GM12873 (cell line): Measurements from ENCODE around the gene FGF16.

Experiments
- TF ChIP-seq, protein P1 (sequence below): IDR thresholded peaks from 2 replicates; pipeline ENCODE4 v1.5.1; 2012; ENCODE audit warnings: low read depth, mild to moderate bottlenecking, moderate library complexity, low read length, control low read depth; ENCODE audit not compliant: insufficient read depth; ENCODE audit errors: missing control alignments

The FGF16 gene

DNA sequence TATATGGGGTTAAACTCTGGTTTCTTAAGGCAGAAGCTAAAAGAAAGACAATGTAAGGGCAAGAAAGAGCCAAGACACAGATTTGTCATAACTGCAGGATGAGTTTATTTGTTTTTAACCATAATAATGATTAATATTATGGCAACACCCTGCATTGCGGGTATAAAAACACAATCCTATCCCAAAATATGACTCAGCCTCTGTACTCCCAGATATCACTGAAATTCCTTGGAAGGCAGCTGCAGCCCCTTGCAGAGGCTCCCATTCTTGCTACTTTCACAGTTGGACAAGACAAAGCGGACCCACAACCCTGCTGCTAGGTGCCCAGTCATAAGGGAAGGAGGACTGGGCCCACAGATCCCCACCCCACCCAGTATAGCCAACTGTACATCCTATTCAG is 20.4 kb upstream of the FGF16 start:
- TF ChIP-seq, protein P1, sequence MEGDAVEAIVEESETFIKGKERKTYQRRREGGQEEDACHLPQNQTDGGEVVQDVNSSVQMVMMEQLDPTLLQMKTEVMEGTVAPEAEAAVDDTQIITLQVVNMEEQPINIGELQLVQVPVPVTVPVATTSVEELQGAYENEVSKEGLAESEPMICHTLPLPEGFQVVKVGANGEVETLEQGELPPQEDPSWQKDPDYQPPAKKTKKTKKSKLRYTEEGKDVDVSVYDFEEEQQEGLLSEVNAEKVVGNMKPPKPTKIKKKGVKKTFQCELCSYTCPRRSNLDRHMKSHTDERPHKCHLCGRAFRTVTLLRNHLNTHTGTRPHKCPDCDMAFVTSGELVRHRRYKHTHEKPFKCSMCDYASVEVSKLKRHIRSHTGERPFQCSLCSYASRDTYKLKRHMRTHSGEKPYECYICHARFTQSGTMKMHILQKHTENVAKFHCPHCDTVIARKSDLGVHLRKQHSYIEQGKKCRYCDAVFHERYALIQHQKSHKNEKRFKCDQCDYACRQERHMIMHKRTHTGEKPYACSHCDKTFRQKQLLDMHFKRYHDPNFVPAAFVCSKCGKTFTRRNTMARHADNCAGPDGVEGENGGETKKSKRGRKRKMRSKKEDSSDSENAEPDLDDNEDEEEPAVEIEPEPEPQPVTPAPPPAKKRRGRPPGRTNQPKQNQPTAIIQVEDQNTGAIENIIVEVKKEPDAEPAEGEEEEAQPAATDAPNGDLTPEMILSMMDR, result no peak

DNA sequence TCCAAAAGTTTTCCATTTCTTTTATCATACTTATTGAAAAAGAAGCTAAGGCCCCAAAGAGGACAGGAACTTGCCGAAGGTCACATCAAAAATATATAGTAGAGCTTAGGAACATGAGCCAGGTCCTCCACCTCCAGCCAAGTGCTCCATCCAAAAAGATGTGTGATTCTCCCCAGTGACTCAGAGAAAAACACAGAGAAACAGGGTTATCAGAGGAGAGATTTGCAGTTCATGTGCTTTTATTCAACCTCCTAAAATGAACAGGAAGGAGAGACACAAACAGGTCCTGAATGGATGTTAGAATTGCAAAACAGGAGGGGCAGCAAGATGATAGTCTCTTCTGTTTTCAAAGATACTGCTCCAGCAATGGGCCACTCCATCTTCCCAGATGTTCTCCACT is 19.6 kb upstream of the FGF16 start:
- TF ChIP-seq, protein P1, result no peak

DNA sequence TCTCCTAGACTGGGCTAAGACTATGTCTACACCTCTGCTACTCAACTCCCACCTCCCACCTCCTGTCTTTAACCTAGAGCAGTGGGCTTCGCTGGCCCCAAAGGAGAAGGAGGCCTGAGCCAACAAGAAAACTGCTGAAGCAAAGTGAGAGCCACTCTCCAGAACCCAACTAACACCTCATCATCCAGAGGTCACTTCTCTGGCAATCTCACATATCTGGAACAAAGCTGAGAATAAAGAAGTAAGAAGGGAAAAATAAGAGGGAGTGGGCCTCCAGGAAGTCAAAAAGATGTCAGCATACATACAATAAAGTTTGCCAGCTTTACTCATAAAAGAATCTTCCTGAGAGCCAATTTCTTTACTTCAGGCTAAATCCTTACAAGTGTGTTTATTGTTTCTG is 18.6 kb upstream of the FGF16 start:
- TF ChIP-seq, protein P1, result no peak

DNA sequence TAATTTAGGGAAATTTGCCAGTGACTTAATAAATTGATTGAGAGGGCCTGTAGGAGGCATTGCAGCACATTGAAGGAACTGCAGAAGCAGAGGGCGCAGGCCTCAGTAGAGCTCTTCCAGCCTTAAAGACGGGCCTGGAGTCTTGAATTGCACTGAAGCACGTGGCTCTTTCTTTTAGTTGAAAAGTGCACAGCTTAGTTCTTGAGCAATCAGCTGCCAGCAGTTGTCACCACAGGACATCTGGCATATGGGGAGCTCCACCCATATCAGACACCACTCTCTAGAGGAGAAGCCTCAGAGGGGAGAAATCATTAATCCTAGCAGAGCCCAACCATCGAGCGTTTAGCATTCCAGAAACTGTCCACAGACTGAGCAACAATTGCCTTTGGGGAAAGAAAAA is 16.0 kb upstream of the FGF16 start:
- TF ChIP-seq, protein P1, result no peak

DNA sequence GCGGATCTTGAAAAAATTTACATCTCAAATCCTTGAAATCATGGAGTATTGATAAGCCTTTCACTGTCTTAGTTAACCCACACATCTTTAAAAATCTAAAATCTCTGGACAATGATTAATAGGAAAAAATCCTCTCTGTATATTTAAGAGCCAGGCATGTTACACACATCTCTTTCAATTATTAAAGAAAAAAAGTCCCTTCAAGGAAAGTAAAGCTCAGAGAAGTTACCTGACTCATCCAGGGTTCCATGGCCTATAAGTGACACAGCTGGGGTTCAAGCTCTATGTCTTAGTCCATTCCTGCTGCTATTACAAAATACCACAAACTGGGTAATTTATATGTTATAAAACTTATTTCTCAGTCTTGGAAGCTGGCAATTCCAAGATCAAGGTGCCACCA is 14.2 kb upstream of the FGF16 start:
- TF ChIP-seq, protein P1, result no peak

DNA sequence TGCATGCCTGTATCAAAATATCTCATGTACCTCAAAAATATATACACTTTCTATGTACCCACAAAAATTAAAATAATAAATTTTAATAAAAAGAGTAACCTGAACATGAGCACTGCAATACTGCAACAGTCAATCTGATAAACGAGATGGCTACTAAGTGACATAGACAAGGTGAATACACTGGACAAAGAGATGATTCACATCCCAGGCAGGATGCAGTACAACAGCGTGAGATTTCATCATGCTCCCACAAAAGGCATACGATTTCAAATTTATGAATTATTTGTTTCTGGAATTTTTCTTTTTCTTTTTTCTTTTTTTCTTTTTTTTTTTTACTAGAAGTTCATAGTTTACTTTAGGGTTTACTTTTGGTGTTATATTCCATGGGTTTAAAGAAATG is 12.2 kb upstream of the FGF16 start:
- TF ChIP-seq, protein P1, result no peak

DNA sequence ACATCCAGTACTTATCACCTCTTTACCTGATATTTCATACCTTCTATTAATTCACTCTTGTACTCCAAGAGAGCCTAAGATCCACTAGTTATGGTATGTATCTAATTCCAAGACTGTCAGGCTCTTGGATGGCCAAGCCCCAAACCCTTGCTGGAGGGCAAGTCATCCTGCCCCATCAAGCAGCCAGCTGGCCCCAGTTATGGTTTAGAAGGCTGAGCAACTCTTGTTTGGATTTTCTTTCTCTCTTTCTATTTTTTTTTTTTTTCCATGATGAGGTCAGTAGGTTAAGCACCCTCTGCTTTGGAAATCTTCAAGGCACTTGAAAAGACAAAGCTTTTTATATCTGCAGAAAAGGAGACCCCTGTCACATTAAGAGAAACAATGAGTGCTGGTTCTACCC is 10.9 kb upstream of the FGF16 start:
- TF ChIP-seq, protein P1, result no peak
